HT-29 (cell line): ENCODE data around the gene SH2D1A. TPM values are rescaled to one million over a fixed set of nuclear protein-coding genes. Genes with fewer than 3 reads are reported as not detected.
"Not testable (repeated sequence)": the region's sequence is repeated elsewhere in the genome, so short reads cannot be mapped to it uniquely, and the experiment has no call there.

Experiments
- DNase-seq: peaks from one replicate; pipeline ENCODE4 v3.0.0-alpha.2; 2015; ENCODE audit warnings: low spot score
- total RNA-seq: library from RNA; depleted of rRNA; stranded (reverse); fragments of >200 nt; shearing (Covaris generic); gene quantifications from 2 replicates; pipeline ENCODE4 v1.2.3, GENCODE V29; 2014

The SH2D1A gene
- total RNA-seq, 1 experiment from 2014 or later: not detected

DNA sequence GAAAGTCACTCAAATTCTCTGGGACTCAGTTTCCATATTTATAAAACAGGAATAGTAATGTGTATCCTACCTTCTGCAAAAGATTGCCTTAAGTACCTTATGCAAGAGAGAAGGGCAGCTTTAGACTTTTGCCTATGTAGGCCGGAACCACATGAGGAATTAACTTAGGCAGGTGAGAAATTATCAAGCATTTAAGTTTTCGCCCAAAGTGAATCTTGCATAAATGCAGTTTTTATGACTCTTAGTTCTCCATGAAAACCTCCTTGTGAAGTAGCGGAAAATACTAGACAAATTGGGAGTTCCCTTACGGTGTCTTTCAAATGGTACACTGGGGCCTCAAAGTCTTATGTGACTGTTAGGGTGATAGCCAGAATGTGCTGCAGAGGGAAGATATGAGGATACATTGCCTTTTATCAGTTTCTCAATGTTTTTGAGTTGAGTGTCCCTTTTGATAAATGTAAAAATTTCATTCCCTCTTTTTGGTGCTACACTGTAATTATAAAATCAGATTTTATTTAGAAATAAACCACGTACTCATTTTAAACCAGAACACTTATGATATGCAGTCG, 2.6 kb downstream of the SH2D1A start:
- DNase-seq: no peak

GRCh38 chrX:124354648-124355047, 8.3 kb downstream of the SH2D1A start:
- DNase-seq: no peak

GRCh38 chrX:124358800-124359383, 12.5 kb downstream of the SH2D1A start:
- no peak for DNase-seq

GRCh38 chrX:124362072-124362471, 15.7 kb downstream of the SH2D1A start:
- DNase-seq: no peak

- DNase-seq: no peak
Measured at GRCh38 chrX:124362761-124363160, 16.4 kb downstream of the SH2D1A start.

- no peak for DNase-seq
Measured at GRCh38 chrX:124369722-124370121, 23.4 kb downstream of the SH2D1A start.

GRCh38 chrX:124373348-124373747, 27.0 kb downstream of the SH2D1A start:
- DNase-seq: no peak

GRCh38 chrX:124378643-124379042, 32.3 kb downstream of the SH2D1A start:
- no peak for DNase-seq

GRCh38 chrX:124383354-124383753, 37.0 kb downstream of the SH2D1A start:
- no peak for DNase-seq

DNA sequence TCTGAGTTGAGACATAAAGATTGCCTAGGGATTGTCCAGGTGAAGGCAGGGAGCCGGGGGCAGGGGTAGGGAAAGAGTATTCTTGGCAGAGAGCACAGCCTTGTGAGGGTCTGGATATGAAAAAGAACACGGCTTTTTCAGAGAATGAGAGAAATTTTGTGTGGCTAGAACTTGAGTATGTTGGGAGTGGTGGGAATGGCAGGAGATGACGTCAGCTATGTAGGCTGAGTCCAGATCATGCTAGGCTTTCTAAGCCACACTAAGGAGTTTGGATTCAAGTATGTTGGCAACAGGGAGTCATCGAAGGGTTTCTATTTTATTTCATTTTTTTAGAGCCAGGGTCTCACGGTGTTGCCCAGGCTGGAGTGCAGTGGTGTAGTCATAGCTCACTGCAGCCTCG, 40.0 kb downstream of the SH2D1A start:
- DNase-seq: no peak

DNA sequence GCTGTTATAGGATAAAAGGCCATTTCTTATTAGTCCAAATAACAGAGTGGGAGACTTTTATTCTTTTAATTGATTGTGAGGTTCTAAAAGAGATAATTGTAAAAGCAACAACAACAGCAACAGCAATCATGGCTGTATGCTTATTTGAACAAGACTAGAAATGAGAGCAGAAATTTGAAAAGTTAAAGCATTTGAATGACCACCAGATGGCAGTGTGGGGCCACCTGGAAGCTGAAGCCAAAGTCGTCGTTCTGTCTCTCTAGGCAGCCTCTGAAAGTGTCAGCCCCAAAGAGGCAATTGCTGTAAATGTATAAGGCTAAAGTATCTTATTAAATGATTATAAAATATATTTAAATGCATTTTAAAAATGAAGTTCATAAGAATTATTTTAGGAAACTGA, 42.2 kb downstream of the SH2D1A start:
- DNase-seq: peak; percentile 68

DNA sequence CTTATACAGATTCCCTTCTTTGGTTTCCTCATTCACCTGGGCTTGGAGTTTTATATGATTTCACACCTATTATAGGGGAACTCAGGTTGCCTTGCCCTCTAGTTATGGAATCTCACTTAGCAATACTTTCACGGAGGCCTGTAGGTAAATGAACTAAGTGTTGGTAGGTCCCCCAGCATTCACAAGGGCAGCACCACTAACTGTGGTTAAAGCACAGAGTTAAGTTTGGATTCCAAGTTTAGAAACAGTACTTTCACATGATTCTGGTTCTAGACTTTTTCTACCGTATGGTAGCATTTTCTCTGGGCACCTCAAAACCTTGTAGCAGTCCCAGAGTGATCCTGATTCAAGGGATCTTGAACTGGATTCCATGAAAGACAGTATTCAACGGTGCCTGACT, 46.4 kb downstream of the SH2D1A start:
- DNase-seq: no peak

GRCh38 chrX:124393238-124393637, 46.9 kb downstream of the SH2D1A start:
- no peak for DNase-seq

GRCh38 chrX:124393659-124394058, 47.3 kb downstream of the SH2D1A start:
- no peak for DNase-seq

DNA sequence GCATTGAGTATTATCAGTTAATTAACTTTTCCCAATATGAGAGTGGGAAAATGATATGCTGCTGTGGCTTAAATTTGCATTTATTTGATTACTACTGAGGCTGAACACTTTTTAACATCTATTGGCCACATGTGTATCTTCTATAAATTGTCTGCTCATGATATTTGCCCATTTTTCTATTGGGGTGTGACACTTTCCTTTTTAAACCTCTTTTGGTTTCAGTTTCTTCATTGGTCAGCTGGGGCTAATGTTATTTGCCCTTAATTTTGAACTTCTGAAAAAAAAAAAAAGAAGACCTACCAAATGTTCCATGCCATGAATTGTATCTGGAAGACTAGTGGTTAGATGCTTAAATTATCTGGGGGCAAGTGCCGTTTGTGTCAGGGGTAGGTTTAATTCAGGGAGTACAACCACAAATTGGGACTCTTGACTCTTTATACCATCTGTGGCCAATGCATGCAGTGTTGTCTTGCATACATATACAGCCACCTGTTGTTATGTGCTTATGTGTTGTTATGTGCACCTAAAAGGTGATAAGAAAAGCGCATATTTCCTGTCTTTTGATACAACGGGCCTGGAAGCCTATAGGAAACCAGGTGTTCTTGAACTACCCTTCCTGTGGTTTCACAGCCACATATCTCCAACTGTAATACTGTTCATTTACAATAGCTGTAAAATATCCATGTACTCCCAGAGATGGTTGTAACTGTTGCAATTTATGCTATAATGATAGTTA, 49.0 kb downstream of the SH2D1A start:
- DNase-seq: no peak

- DNase-seq: no peak
Measured at GRCh38 chrX:124401696-124402095, 55.3 kb downstream of the SH2D1A start.

DNA sequence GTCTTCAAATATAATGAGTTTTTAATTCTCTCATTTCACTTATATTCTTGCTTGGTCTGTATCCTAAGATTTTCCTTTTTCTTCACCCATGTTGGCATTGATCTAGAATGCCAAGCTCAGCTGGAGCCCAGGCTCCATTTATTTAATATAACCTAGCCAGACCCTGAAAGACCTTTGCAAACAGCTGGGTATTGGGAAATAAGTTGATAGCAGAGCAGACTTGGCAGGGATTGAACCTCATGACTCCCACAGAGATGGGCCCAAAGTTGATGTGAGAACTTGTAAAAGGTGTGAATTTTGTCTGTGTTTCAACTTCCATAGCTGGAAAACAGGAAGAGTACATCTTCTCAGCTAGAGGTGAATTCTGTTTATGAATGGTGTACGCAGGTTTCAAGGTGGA, 59.5 kb downstream of the SH2D1A start:
- no peak for DNase-seq

GRCh38 chrX:124406294-124407014, 60.1 kb downstream of the SH2D1A start:
- DNase-seq: peak; percentile 76

DNA sequence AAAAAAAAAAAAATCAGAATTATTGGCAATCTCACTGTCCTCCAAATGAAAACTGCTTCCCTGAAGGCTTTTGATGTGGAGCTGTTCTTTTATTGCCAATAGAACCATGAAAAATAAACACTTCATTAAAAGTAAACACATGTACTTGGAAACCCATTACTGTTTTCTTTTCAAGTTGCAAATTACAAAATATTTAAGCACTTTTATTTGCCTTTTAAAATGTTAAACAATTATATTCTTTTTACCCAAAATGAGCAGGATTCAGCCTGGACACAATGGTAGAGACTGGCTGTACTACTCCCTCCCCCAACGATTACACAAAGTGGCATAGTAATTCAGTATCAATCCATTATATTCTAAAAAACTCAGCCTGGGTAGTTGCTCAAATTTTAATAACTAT, 60.9 kb downstream of the SH2D1A start:
- no peak for DNase-seq

- not testable (repeated sequence) for DNase-seq
Measured at GRCh38 chrX:124408380-124408779, 62.0 kb downstream of the SH2D1A start.

DNA sequence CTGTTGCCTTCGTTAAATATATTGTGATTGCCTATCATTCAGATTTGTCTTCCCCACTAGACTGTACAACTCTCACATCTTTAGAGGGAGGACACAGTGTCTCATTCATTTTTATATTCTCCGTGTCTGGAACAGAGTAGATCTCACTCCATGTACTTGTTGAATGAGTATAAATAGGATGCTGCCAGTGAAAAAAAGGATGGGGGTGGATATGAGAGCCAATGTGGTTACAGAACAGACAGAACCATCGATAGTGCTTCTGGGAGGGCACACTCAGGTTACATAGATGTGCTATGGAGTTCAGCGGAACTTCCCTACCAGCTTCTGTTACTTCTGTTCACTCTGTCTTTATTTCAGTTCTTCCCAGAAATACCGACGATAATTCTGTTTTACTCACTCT, 66.9 kb downstream of the SH2D1A start:
- DNase-seq: no peak

DNA sequence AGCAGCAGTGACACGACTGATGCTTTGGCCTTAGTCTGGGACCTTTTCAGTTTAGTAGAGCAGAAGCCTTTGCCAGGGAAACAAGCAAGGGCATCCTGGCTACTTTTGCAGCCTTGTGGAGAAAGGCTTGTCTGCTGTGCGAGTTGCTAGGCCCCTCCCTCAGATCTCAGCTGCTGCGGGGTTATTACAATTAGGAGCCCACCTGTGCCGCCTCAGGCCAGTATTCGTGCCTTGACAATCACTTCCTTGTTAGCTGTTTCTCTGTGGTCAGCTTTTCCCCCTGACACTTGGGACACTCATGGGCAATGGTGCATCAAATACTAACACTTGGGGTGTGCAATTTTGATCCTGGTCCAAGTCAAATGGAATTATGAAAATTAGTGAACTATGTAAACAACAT, 67.9 kb downstream of the SH2D1A start:
- no peak for DNase-seq
